MM.1S (cell line): ENCODE results near the gene ATOH8.

Experiments used
- EZH2phosphoT487 ChIP-seq: fragments of 300-600 bp; sonication (generic); IDR thresholded peaks from 2 replicates; pipeline ENCODE4 v1.6.1; 2018; ENCODE audit warnings: antibody characterized with exemption, low read length
- TF ChIP-seq, protein P1 (sequence below): fragments of 300-600 bp; sonication (generic); IDR thresholded peaks from 2 replicates; pipeline ENCODE4 v1.5.1; 2016; ENCODE audit warnings: antibody characterized with exemption, low read length, mixed read lengths

DNA sequence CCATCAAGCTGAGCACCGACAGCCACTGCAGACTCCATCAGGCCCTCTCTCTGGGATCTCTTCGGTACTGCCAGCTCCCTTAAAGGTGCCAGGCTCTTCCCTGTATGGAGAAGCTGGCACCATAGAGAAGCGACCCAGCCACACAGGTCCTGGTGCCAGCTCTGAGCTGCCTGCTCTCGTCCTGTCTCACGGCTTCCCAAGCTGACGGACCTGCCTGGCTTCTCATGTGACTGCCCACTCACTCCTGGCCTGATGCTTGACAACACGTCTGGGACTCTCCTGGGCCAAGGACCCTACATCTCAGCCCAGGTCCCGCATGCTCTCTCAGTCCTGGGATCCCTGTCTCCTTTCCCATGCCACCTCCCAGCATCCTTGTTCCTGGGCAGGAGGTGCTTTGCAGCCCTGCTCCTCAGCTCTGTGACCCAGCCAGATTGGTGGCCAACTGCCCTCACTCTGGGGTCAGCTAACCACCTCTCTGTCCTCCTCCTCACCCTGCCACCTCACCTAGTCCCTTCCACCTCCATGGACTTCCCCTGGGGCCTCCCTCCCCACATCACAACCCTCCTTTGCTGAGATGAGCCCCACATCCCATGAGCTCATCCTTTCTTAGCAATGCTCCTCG is 12.5 kb upstream of the ATOH8 start:
- TF ChIP-seq, protein P1, sequence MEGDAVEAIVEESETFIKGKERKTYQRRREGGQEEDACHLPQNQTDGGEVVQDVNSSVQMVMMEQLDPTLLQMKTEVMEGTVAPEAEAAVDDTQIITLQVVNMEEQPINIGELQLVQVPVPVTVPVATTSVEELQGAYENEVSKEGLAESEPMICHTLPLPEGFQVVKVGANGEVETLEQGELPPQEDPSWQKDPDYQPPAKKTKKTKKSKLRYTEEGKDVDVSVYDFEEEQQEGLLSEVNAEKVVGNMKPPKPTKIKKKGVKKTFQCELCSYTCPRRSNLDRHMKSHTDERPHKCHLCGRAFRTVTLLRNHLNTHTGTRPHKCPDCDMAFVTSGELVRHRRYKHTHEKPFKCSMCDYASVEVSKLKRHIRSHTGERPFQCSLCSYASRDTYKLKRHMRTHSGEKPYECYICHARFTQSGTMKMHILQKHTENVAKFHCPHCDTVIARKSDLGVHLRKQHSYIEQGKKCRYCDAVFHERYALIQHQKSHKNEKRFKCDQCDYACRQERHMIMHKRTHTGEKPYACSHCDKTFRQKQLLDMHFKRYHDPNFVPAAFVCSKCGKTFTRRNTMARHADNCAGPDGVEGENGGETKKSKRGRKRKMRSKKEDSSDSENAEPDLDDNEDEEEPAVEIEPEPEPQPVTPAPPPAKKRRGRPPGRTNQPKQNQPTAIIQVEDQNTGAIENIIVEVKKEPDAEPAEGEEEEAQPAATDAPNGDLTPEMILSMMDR = no peak
- TF ChIP-seq EZH2phosphoT487 = no peak
